IMR-90 (cell line): Measurements from ENCODE around the gene CSNK2B. TPM values are rescaled to one million over a fixed set of nuclear protein-coding genes. Genes with fewer than 3 reads are reported as not detected.

Experiments
- ATAC-seq: fragments of 200-7000 bp; cut with Tn5 transposase; 2 replicates; pipeline ENCODE4 v1.9.1; 2020; ENCODE audit warnings: low read depth, mild to moderate bottlenecking, moderate library complexity
- BruUV-seq: library from RNA; stranded (reverse); fragments of 400-500 nt; replicated peaks from 2 replicates; lab custom pipeline; 2021; lab: Mats Ljungman, UMichigan
- CTCF ChIA-PET: fragments of 300-600 bp; formaldehyde crosslinking; extraction: SDS; loops from one replicate; lab custom pipeline; 2021; ENCODE audit warnings: antibody characterized with exemption; lab: Yijun Ruan, JAX
- POLR2A ChIA-PET: fragments of 300-600 bp; sonication (Branson Sonifier 250); formaldehyde crosslinking; loops from one replicate; lab custom pipeline; 2022; ENCODE audit warnings: antibody characterized with exemption; ENCODE audit not compliant: unreplicated experiment; lab: Charles Lee
- DNase-seq: peaks from one replicate; pipeline ENCODE4 v3.0.0; 2013
- H2AFZ ChIP-seq: replicated peaks from 2 replicates; pipeline ENCODE3; 2013; ENCODE audit warnings: low read length, mild to moderate bottlenecking; ENCODE audit not compliant: poor library complexity
- H2AK5ac ChIP-seq: 2 replicates; pipeline ENCODE4 v1.6.1; 2013; ENCODE audit warnings: low read depth, low read length, inconsistent platforms
- H2AK9ac ChIP-seq: replicated peaks from 2 replicates; pipeline ENCODE3; 2013; ENCODE audit warnings: mild to moderate bottlenecking, low read depth, low read length, moderate library complexity; ENCODE audit not compliant: poor library complexity
- H2BK120ac ChIP-seq: 2 replicates; pipeline ENCODE4 v1.6.1; 2013; ENCODE audit warnings: low read depth, low read length, inconsistent platforms
- H2BK15ac ChIP-seq: 3 replicates; pipeline ENCODE4 v1.6.1; 2013; ENCODE audit warnings: low read depth, low read length, inconsistent platforms
- H2BK20ac ChIP-seq: 2 replicates; pipeline ENCODE4 v1.6.1; 2013; ENCODE audit warnings: low read depth, mild to moderate bottlenecking, inconsistent platforms, low read length, moderate library complexity
- H2BK5ac ChIP-seq: 2 replicates; pipeline ENCODE4 v1.6.1; 2013; ENCODE audit warnings: mild to moderate bottlenecking, low read depth, low read length, inconsistent platforms; ENCODE audit not compliant: poor library complexity, severe bottlenecking
- H3K14ac ChIP-seq: replicated peaks from 2 replicates; pipeline ENCODE4 v1.6.1; 2013; ENCODE audit warnings: low read depth, low read length, inconsistent platforms
- H3K18ac ChIP-seq: 2 replicates; pipeline ENCODE4 v1.6.1; 2013; ENCODE audit warnings: low read depth, low read length, control low read depth
- H3K23ac ChIP-seq: 2 replicates; pipeline ENCODE4 v1.6.1; 2013; ENCODE audit warnings: low read depth, low read length, inconsistent platforms
- H3K27ac ChIP-seq: 2 replicates; pipeline ENCODE4 v1.5.1; 2013; ENCODE audit warnings: mild to moderate bottlenecking, control low read depth, low read length; ENCODE audit not compliant: insufficient read depth
- H3K27me3 ChIP-seq: 2 replicates; pipeline ENCODE4 v1.6.1; 2013; ENCODE audit warnings: low read length; ENCODE audit not compliant: control insufficient read depth, insufficient read depth
- H3K36me3 ChIP-seq: 2 replicates; pipeline ENCODE4 v1.6.1; 2013; ENCODE audit warnings: low read length, mixed read lengths; ENCODE audit not compliant: control insufficient read depth, insufficient read depth
- H3K4ac ChIP-seq: 2 replicates; pipeline ENCODE4 v1.6.1; 2013; ENCODE audit warnings: low read depth, low read length, inconsistent platforms
- H3K4me1 ChIP-seq: 2 replicates; pipeline ENCODE4 v1.6.1; 2013; ENCODE audit warnings: low read length, mixed read lengths; ENCODE audit not compliant: control insufficient read depth, insufficient read depth
- H3K4me2 ChIP-seq: 2 replicates; pipeline ENCODE4 v1.6.1; 2013; ENCODE audit warnings: low read depth, mild to moderate bottlenecking, control low read depth, low read length, moderate library complexity
- H3K4me3 ChIP-seq: 2 replicates; pipeline ENCODE4 v1.5.1; 2013; ENCODE audit warnings: low read depth, mild to moderate bottlenecking, control low read depth, low read length, moderate library complexity; ENCODE audit not compliant: insufficient read depth
- H3K56ac ChIP-seq: 2 replicates; pipeline ENCODE4 v1.6.1; 2013; ENCODE audit warnings: low read length, inconsistent platforms; ENCODE audit not compliant: insufficient read depth; ENCODE audit errors: extremely low read depth
- H3K79me1 ChIP-seq, 2 experiments: 2 replicates each; pipeline ENCODE4 v1.6.1; 2013; ENCODE audit warnings: low read length in 2 of 2, inconsistent platforms in 1 of 2, low read depth in 1 of 2
- H3K9ac ChIP-seq: 2 replicates; pipeline ENCODE4 v1.6.1; 2013; ENCODE audit warnings: low read depth, low read length, control low read depth
- H3K9me1 ChIP-seq: 2 replicates; pipeline ENCODE4 v1.6.1; 2013; ENCODE audit warnings: low read length, inconsistent platforms; ENCODE audit not compliant: insufficient read depth
- H3K9me3 ChIP-seq: 2 replicates; pipeline ENCODE4 v1.6.1; 2013; ENCODE audit warnings: low read length; ENCODE audit not compliant: control insufficient read depth, insufficient read depth
- H4K20me1 ChIP-seq: 2 replicates; pipeline ENCODE4 v1.6.1; 2013; ENCODE audit warnings: low read length, inconsistent platforms; ENCODE audit not compliant: insufficient read depth
- H4K5ac ChIP-seq: 2 replicates; pipeline ENCODE4 v1.6.1; 2013; ENCODE audit warnings: mild to moderate bottlenecking, low read depth, low read length, control low read depth
- H4K8ac ChIP-seq, 2 experiments: 2 replicates each; pipeline ENCODE4 v1.6.1; 2013; ENCODE audit warnings: low read depth in 2 of 2, low read length in 2 of 2, control low read depth in 1 of 2, inconsistent platforms in 1 of 2
- H4K91ac ChIP-seq: 2 replicates; pipeline ENCODE4 v1.6.1; 2013; ENCODE audit warnings: low read depth, low read length, inconsistent platforms; ENCODE audit not compliant: insufficient read depth
- BHLHE40 ChIP-seq: fragments of 150-350 bp; IDR thresholded peaks from 2 replicates; pipeline ENCODE4 v1.6.1; 2016; ENCODE audit warnings: mild to moderate bottlenecking, low read depth, low read length
- CHD1 ChIP-seq: IDR thresholded peaks from 2 replicates; pipeline ENCODE4 v1.6.1; 2012; ENCODE audit warnings: low read depth, low read length, improper control_type of control experiment
- ELK1 ChIP-seq: fragments of 150-350 bp; IDR thresholded peaks from 2 replicates; pipeline ENCODE4 v1.6.1; 2016; ENCODE audit warnings: low read depth, mild to moderate bottlenecking, low read length, moderate library complexity, borderline replicate concordance
- FOS ChIP-seq: fragments of 150-350 bp; IDR thresholded peaks from 2 replicates; pipeline ENCODE4 v1.6.1; 2016; ENCODE audit warnings: low read depth, low read length
- MAZ ChIP-seq: IDR thresholded peaks from 2 replicates; pipeline ENCODE4 v1.6.1; 2012; ENCODE audit warnings: low read depth, mild to moderate bottlenecking, low read length, improper control_type of control experiment, moderate library complexity, borderline replicate concordance
- NFE2L2 ChIP-seq: fragments of 150-350 bp; IDR thresholded peaks from 2 replicates; pipeline ENCODE4 v1.6.1; 2016; ENCODE audit warnings: low read depth, mild to moderate bottlenecking, low read length
- POLR2A ChIP-seq: IDR thresholded peaks from 2 replicates; pipeline ENCODE4 v1.6.1; 2012; ENCODE audit warnings: mild to moderate bottlenecking, low read depth, low read length
- RAD21 ChIP-seq: IDR thresholded peaks from 2 replicates; pipeline ENCODE4 v1.6.1; 2012; ENCODE audit warnings: low read length, improper control_type of control experiment
- RFX5 ChIP-seq: IDR thresholded peaks from 2 replicates; pipeline ENCODE4 v1.8.0; 2012; ENCODE audit warnings: low read depth, mild to moderate bottlenecking, low read length, moderate library complexity
- SMC3 ChIP-seq: fragments of 150-350 bp; IDR thresholded peaks from 2 replicates; pipeline ENCODE4 v1.6.1; 2016; ENCODE audit warnings: low read depth, mild to moderate bottlenecking, antibody characterized with exemption, low read length, moderate library complexity
- WGBS, 2 experiments: methylation state at CpG; one replicate each; pipeline versions ENCODE4 v1.1.5 to v1.1.7; 2013; ENCODE audit warnings: missing lambda C conversion rate in 2 of 2; ENCODE audit not compliant: insufficient read length in 1 of 2; ENCODE audit errors: extremely low coverage in 2 of 2; 5-methylcytosine and 5-hydroxymethylcytosine counted together
- dilution Hi-C: fragments of 300-500 bp; cut with HindIII; formaldehyde crosslinking; loops from one replicate; pipeline ENCODE4 v1.14.3; 2018; ENCODE audit warnings: low sequenced_read_pairs; ENCODE audit not compliant: unreplicated experiment
- in situ Hi-C: fragments of 300-500 bp; cut with MboI; formaldehyde crosslinking; loops from 3 replicates; pipeline ENCODE4 v1.14.3; 2019; ENCODE audit warnings: low sequenced_read_pairs, inconsistent platforms, mixed read lengths
- intact Hi-C: fragments of 100-400 bp; cut with micrococcal nuclease; formaldehyde crosslinking; loops from 2 replicates; pipeline ENCODE4 v1.10.0; 2022
- polyA plus RNA-seq, 3 experiments: library from polyadenylated mRNA; depleted of rRNA; stranded (reverse); fragments of >200 nt; gene quantifications; 2 replicates each; pipeline ENCODE4 v1.2.3, GENCODE V29; 2012; ENCODE audit warnings: low replicate concordance in 1 of 3
- total RNA-seq: library from RNA; depleted of rRNA; stranded (reverse); fragments of >200 nt; gene quantifications from 2 replicates; pipeline ENCODE4 v1.2.3, GENCODE V29; 2012

CSNK2B gene
- total and polyA plus RNA-seq, 2 of the 4 experiments (the other 2 are of a cell fraction), result 194 to 240 TPM

- CTCF ChIA-PET, result no interaction called here
These were observed 47.6 kb downstream of the CSNK2B start for GRCh38 chr6:31713465-31713864.

More at GRCh38 chr6:31713465-31713864, 47.6 kb downstream of the CSNK2B start:
- no peak overlapping the region for H2AK5ac ChIP-seq
- no peak overlapping the region for H2BK120ac ChIP-seq
- no peak overlapping the region for H2BK20ac ChIP-seq
- no peak overlapping the region for H3K9ac ChIP-seq
- H3K9me3 ChIP-seq, result no peaks in the 10 kb centered on the region
- H3K4me1 ChIP-seq, result no peaks in the 10 kb centered on the region
- DNase-seq, result no peak
- dilution Hi-C loops (no loop called here), intact Hi-C loops (no loop called here), in situ Hi-C loops (no loop called here)
- H3K27me3 ChIP-seq, result peaks cover 37% of the 10 kb centered on the region
- no peak overlapping the region for H3K18ac ChIP-seq
- H3K4ac ChIP-seq, result no peak overlapping the region
- no peak overlapping the region for H3K4me2 ChIP-seq
- H2BK15ac ChIP-seq, result no peak overlapping the region
- no CpG with 5 or more reads among the region's 4 CpGs for WGBS, 2 experiments
- H2BK5ac ChIP-seq, result no peak overlapping the region
- H4K20me1 ChIP-seq, result no peaks in the 10 kb centered on the region; the same call in 1 of the 2 replicates
- H3K4me3 ChIP-seq, result no peak overlapping the region
- no peak overlapping the region for H2AFZ ChIP-seq
- POLR2A ChIA-PET, result no interaction called here
- no peak for ATAC-seq
- no peak overlapping the region for H3K27ac ChIP-seq
- no peaks in the 10 kb centered on the region for H3K79me1 ChIP-seq
- peak overlapping the region; percentile 61 for H2AK9ac ChIP-seq
- TF ChIP-seq SMC3, result no peak
- TF ChIP-seq POLR2A, result no peak
- TF ChIP-seq MAZ, result no peak
- no peak for TF ChIP-seq BHLHE40
- no peak for TF ChIP-seq RAD21
- TF ChIP-seq FOS, result no peak
- no peak for TF ChIP-seq NFE2L2
- no peak for TF ChIP-seq CHD1
- no peak for TF ChIP-seq ELK1
- TF ChIP-seq RFX5, result no peak
- H4K8ac ChIP-seq, result no peak overlapping the region
- BruUV-seq, result no TSS peak
- H3K9me1 ChIP-seq, result no peaks in the 10 kb centered on the region
- no peak overlapping the region for H3K56ac ChIP-seq
- no peak overlapping the region for H3K14ac ChIP-seq
- no peaks in the 10 kb centered on the region for H3K36me3 ChIP-seq
- no peak overlapping the region for H3K23ac ChIP-seq
- H4K91ac ChIP-seq, result no peak overlapping the region
- no peak overlapping the region for H4K5ac ChIP-seq
